ENCODE results near the gene CREG2. TPM values are rescaled to one million over a fixed set of nuclear protein-coding genes. Genes with fewer than 3 reads are reported as not detected.
"Not testable (repeated sequence)": the region's sequence is repeated elsewhere in the genome, so short reads cannot be mapped to it uniquely, and the experiment has no call there.

CREG2 gene
- polyA plus RNA-seq, 4 donors: under 0.01 to 6.8 (median 0.24) TPM; not detected in 1

- peak overlapping the region in 2 of 3 donors; percentile 36 to 83 for H3K27ac ChIP-seq (ENCODE audit: low read depth in 1 of 3, low read length in 2 of 3)
- no peak overlapping the region for H3K4me3 ChIP-seq (ENCODE audit: low read depth in 1 of 3, low read length in 3 of 3)
- 17 to 47% (median 35%) methylated on average over 12 of the region's 12 CpGs for WGBS, 3 donors
- FAIRE-seq (no peak), DNase-seq (peak; percentile 59 to 79)
- H3K9me3 ChIP-seq (ENCODE audit: control insufficient read depth in 2 of 2, insufficient read depth in 1 of 2, low read depth in 1 of 2, low read length in 1 of 2): no peaks in the 10 kb centered on the region
- no peaks in the 10 kb centered on the region for H3K27me3 ChIP-seq (ENCODE audit: control insufficient read depth in 3 of 3, insufficient read depth in 3 of 3, low read length in 3 of 3)
- no peaks in the 10 kb centered on the region for H3K36me3 ChIP-seq (ENCODE audit: control insufficient read depth in 3 of 3, insufficient read depth in 2 of 3, low read depth in 1 of 3, low read length in 3 of 3)
- peaks cover 2 to 29% (median 23%) of the 10 kb centered on the region in 3 donors for H3K4me1 ChIP-seq (ENCODE audit: control insufficient read depth in 3 of 3, insufficient read depth in 2 of 3, low read depth in 1 of 3, low read length in 2 of 3)
Measured at GRCh38 chr2:101330253-101330933, 56.9 kb downstream of the CREG2 start.

GRCh38 chr2:101329026-101329425 is 58.3 kb downstream of the CREG2 start:
- Histone ChIP-seq H3K27ac (ENCODE audit: low read depth in 1 of 3, low read length in 2 of 3) (peak overlapping the region; percentile 43 to 83 (median 45)), H3K4me3 (ENCODE audit: low read depth in 1 of 3, low read length in 3 of 3) (no peak overlapping the region), H3K27me3 (ENCODE audit: control insufficient read depth in 3 of 3, insufficient read depth in 3 of 3, low read length in 3 of 3) (no peaks in the 10 kb centered on the region), H3K9me3 (ENCODE audit: control insufficient read depth in 2 of 2, insufficient read depth in 1 of 2, low read depth in 1 of 2, low read length in 1 of 2) (no peaks in the 10 kb centered on the region), H3K36me3 (ENCODE audit: control insufficient read depth in 3 of 3, insufficient read depth in 2 of 3, low read depth in 1 of 3, low read length in 3 of 3) (no peaks in the 10 kb centered on the region), H3K4me1 (ENCODE audit: control insufficient read depth in 3 of 3, insufficient read depth in 2 of 3, low read depth in 1 of 3, low read length in 2 of 3) (peaks cover 2 to 29% (median 23%) of the 10 kb centered on the region in 3 donors)
- DNase-seq: peak in 1 of 2 donors; percentile 72
- WGBS, 3 donors: 9 to 47% (median 33%) methylated on average over 4 of the region's 4 CpGs
- no peak for FAIRE-seq

GRCh38 chr2:101328474-101329007 is 58.8 kb downstream of the CREG2 start:
- peaks cover 2 to 29% (median 23%) of the 10 kb centered on the region in 3 donors for H3K4me1 ChIP-seq (ENCODE audit: control insufficient read depth in 3 of 3, insufficient read depth in 2 of 3, low read depth in 1 of 3, low read length in 2 of 3)
- H3K9me3 ChIP-seq (ENCODE audit: control insufficient read depth in 2 of 2, insufficient read depth in 1 of 2, low read depth in 1 of 2, low read length in 1 of 2): no peaks in the 10 kb centered on the region
- 5 to 10% (median 10%) methylated on average over 3 of the region's 3 CpGs for WGBS, 3 donors
- no peak for FAIRE-seq
- peak overlapping the region; percentile 43 to 83 (median 45) for H3K27ac ChIP-seq (ENCODE audit: low read depth in 1 of 3, low read length in 2 of 3)
- no peaks in the 10 kb centered on the region for H3K27me3 ChIP-seq (ENCODE audit: control insufficient read depth in 3 of 3, insufficient read depth in 3 of 3, low read length in 3 of 3)
- H3K4me3 ChIP-seq (ENCODE audit: low read depth in 1 of 3, low read length in 3 of 3): no peak overlapping the region
- H3K36me3 ChIP-seq (ENCODE audit: control insufficient read depth in 3 of 3, insufficient read depth in 2 of 3, low read depth in 1 of 3, low read length in 3 of 3): no peaks in the 10 kb centered on the region
- DNase-seq: peak in 1 of 2 donors; percentile 65

- no peak for FAIRE-seq
- Histone ChIP-seq H3K4me3 (ENCODE audit: low read depth in 1 of 3, low read length in 3 of 3) (no peak overlapping the region), H3K36me3 (ENCODE audit: control insufficient read depth in 3 of 3, insufficient read depth in 2 of 3, low read depth in 1 of 3, low read length in 3 of 3) (no peaks in the 10 kb centered on the region), H3K9me3 (ENCODE audit: control insufficient read depth in 2 of 2, insufficient read depth in 1 of 2, low read depth in 1 of 2, low read length in 1 of 2) (no peaks in the 10 kb centered on the region), H3K27ac (ENCODE audit: low read depth in 1 of 3, low read length in 2 of 3) (peak overlapping the region in 1 of 3 donors; percentile 83), H3K4me1 (ENCODE audit: control insufficient read depth in 3 of 3, insufficient read depth in 2 of 3, low read depth in 1 of 3, low read length in 2 of 3) (peaks cover 2 to 29% (median 23%) of the 10 kb centered on the region in 3 donors), H3K27me3 (ENCODE audit: control insufficient read depth in 3 of 3, insufficient read depth in 3 of 3, low read length in 3 of 3) (no peaks in the 10 kb centered on the region)
- peak in 1 of 2 donors; percentile 61 for DNase-seq
- WGBS, 3 donors: 16 to 48% (median 34%) methylated on average over 5 of the region's 5 CpGs
Measured at GRCh38 chr2:101327863-101328394, 59.4 kb downstream of the CREG2 start.

- FAIRE-seq (no peak), DNase-seq (no peak)
- Histone ChIP-seq H3K27ac (ENCODE audit: low read depth in 1 of 3, low read length in 2 of 3) (no peak overlapping the region), H3K4me1 (ENCODE audit: control insufficient read depth in 3 of 3, insufficient read depth in 2 of 3, low read depth in 1 of 3, low read length in 2 of 3) (peaks cover 2 to 23% (median 17%) of the 10 kb centered on the region in 3 donors), H3K36me3 (ENCODE audit: control insufficient read depth in 3 of 3, insufficient read depth in 2 of 3, low read depth in 1 of 3, low read length in 3 of 3) (no peaks in the 10 kb centered on the region), H3K9me3 (ENCODE audit: control insufficient read depth in 2 of 2, insufficient read depth in 1 of 2, low read depth in 1 of 2, low read length in 1 of 2) (no peaks in the 10 kb centered on the region), H3K27me3 (ENCODE audit: control insufficient read depth in 3 of 3, insufficient read depth in 3 of 3, low read length in 3 of 3) (no peaks in the 10 kb centered on the region), H3K4me3 (ENCODE audit: low read depth in 1 of 3, low read length in 3 of 3) (no peak overlapping the region)
- WGBS, 3 donors: 90 to 100% (median 96%) methylated on average over 1 of the region's 1 CpG
Measured at GRCh38 chr2:101325425-101325824, 61.9 kb downstream of the CREG2 start.

GRCh38 chr2:101316568-101316967 is 70.7 kb downstream of the CREG2 start:
- DNase-seq; H3K27ac ChIP-seq (ENCODE audit: low read depth in 1 of 3, low read length in 2 of 3); FAIRE-seq; H3K27me3 ChIP-seq (ENCODE audit: control insufficient read depth in 3 of 3, insufficient read depth in 3 of 3, low read length in 3 of 3); H3K4me1 ChIP-seq (ENCODE audit: control insufficient read depth in 3 of 3, insufficient read depth in 2 of 3, low read depth in 1 of 3, low read length in 2 of 3); H3K4me3 ChIP-seq (ENCODE audit: low read depth in 1 of 3, low read length in 3 of 3); H3K36me3 ChIP-seq (ENCODE audit: control insufficient read depth in 3 of 3, insufficient read depth in 2 of 3, low read depth in 1 of 3, low read length in 3 of 3); H3K9me3 ChIP-seq (ENCODE audit: control insufficient read depth in 2 of 2, insufficient read depth in 1 of 2, low read depth in 1 of 2, low read length in 1 of 2): not testable (repeated sequence)
- WGBS, 3 donors: 88 to 91% (median 90%) methylated on average over 5 to 6 of the region's 6 CpGs

- 27 to 51% (median 28%) methylated on average over 3 of the region's 3 CpGs for WGBS, 3 donors
- Histone ChIP-seq H3K4me1 (ENCODE audit: control insufficient read depth in 3 of 3, insufficient read depth in 2 of 3, low read depth in 1 of 3, low read length in 2 of 3) (peaks cover 4 to 18% (median 9%) of the 10 kb centered on the region in 3 donors), H3K9me3 (ENCODE audit: control insufficient read depth in 2 of 2, insufficient read depth in 1 of 2, low read depth in 1 of 2, low read length in 1 of 2) (no peaks in the 10 kb centered on the region), H3K27me3 (ENCODE audit: control insufficient read depth in 3 of 3, insufficient read depth in 3 of 3, low read length in 3 of 3) (no peaks in the 10 kb centered on the region), H3K4me3 (ENCODE audit: low read depth in 1 of 3, low read length in 3 of 3) (no peak overlapping the region), H3K36me3 (ENCODE audit: control insufficient read depth in 3 of 3, insufficient read depth in 2 of 3, low read depth in 1 of 3, low read length in 3 of 3) (no peaks in the 10 kb centered on the region), H3K27ac (ENCODE audit: low read depth in 1 of 3, low read length in 2 of 3) (no peak overlapping the region)
- DNase-seq (no peak), FAIRE-seq (no peak)
Measured at GRCh38 chr2:101311696-101312017, 75.6 kb downstream of the CREG2 start.

- no peaks in the 10 kb centered on the region for H3K27me3 ChIP-seq (ENCODE audit: control insufficient read depth in 3 of 3, insufficient read depth in 3 of 3, low read length in 3 of 3)
- WGBS, 3 donors: 30 to 63% (median 42%) methylated on average over 7 of the region's 7 CpGs
Measured at GRCh38 chr2:101310834-101311695, 76.2 kb downstream of the CREG2 start.

More at GRCh38 chr2:101310834-101311695, 76.2 kb downstream of the CREG2 start:
- Histone ChIP-seq H3K4me3 (ENCODE audit: low read depth in 1 of 3, low read length in 3 of 3) (no peak overlapping the region), H3K4me1 (ENCODE audit: control insufficient read depth in 3 of 3, insufficient read depth in 2 of 3, low read depth in 1 of 3, low read length in 2 of 3) (peaks cover 8 to 23% (median 9%) of the 10 kb centered on the region in 3 donors), H3K27ac (ENCODE audit: low read depth in 1 of 3, low read length in 2 of 3) (peak overlapping the region; percentile 30 to 71 (median 32)), H3K36me3 (ENCODE audit: control insufficient read depth in 3 of 3, insufficient read depth in 2 of 3, low read depth in 1 of 3, low read length in 3 of 3) (no peaks in the 10 kb centered on the region), H3K9me3 (ENCODE audit: control insufficient read depth in 2 of 2, insufficient read depth in 1 of 2, low read depth in 1 of 2, low read length in 1 of 2) (no peaks in the 10 kb centered on the region)
- no peak for FAIRE-seq
- peak; percentile 64 to 76 for DNase-seq
